ENCODE measurements around the gene PXYLP1. TPM values are rescaled to one million over a fixed set of nuclear protein-coding genes. Genes with fewer than 3 reads are reported as not detected.

PXYLP1 gene
- total RNA-seq, 3 donors from 2014 or later (not counting 1 experiment from before 2014, with no cell fraction given): 13.0 to 32.4 (median 21.7) TPM

GRCh38 chr3:141249041-141249440 is 17.4 kb downstream of the PXYLP1 start:
- Histone ChIP-seq H3K36me3 (ENCODE audit: control insufficient read depth, insufficient read depth, low read length) (no peaks in the 10 kb centered on the region), H3K27me3 (ENCODE audit: control insufficient read depth, insufficient read depth, low read length) (no peaks in the 10 kb centered on the region), H3K4me1 (ENCODE audit: control insufficient read depth, insufficient read depth, low read length) (no peaks in the 10 kb centered on the region), H3K9me3 (ENCODE audit: control insufficient read depth, insufficient read depth, low read length) (no peaks in the 10 kb centered on the region), H3K27ac (ENCODE audit: low read length) (no peak overlapping the region), H3K4me3 (ENCODE audit: low read length) (no peak overlapping the region)
- no peaks in the 10 kb centered on the region for H3K9me3 Mint-ChIP-seq
- no peak overlapping the region for H3K27ac Mint-ChIP-seq
- H3K36me3 Mint-ChIP-seq: no peaks in the 10 kb centered on the region
- H3K4me1 Mint-ChIP-seq: peaks cover 17 to 31% of the 10 kb centered on the region in 2 donors
- TF ChIP-seq CTCF (IDR thresholded peaks at IDR 0.05): no peak
- no peak overlapping the region for H3K4me3 Mint-ChIP-seq
- no peak for ATAC-seq
- 99% methylated on average over 4 of the region's 4 CpGs for WGBS (ENCODE audit: insufficient coverage)
- DNase-seq: no peak
- intact Hi-C loops (cut with micrococcal nuclease): no loop called here
- no peaks in the 10 kb centered on the region for H3K27me3 Mint-ChIP-seq (ENCODE audit: low read depth in 2 of 2)

GRCh38 chr3:141250342-141250741 is 18.7 kb downstream of the PXYLP1 start:
- Histone ChIP-seq H3K9me3 (ENCODE audit: control insufficient read depth, insufficient read depth, low read length) (no peaks in the 10 kb centered on the region), H3K4me3 (ENCODE audit: low read length) (no peak overlapping the region), H3K27me3 (ENCODE audit: control insufficient read depth, insufficient read depth, low read length) (no peaks in the 10 kb centered on the region), H3K36me3 (ENCODE audit: control insufficient read depth, insufficient read depth, low read length) (no peaks in the 10 kb centered on the region), H3K27ac (ENCODE audit: low read length) (no peak overlapping the region), H3K4me1 (ENCODE audit: control insufficient read depth, insufficient read depth, low read length) (no peaks in the 10 kb centered on the region)
- Mint-ChIP-seq H3K4me1 (peaks cover 20 to 37% of the 10 kb centered on the region in 2 donors), H3K9me3 (no peaks in the 10 kb centered on the region), H3K27me3 (ENCODE audit: low read depth in 2 of 2) (no peaks in the 10 kb centered on the region), H3K4me3 (no peak overlapping the region), H3K36me3 (no peaks in the 10 kb centered on the region), H3K27ac (no peak overlapping the region)
- 94% methylated on average over 5 of the region's 5 CpGs for WGBS (ENCODE audit: insufficient coverage)
- no peak for TF ChIP-seq CTCF (IDR thresholded peaks at IDR 0.05)
- DNase-seq: no peak
- ATAC-seq: no peak
- intact Hi-C loops (cut with micrococcal nuclease): no loop called here

GRCh38 chr3:141250828-141251227 is 19.2 kb downstream of the PXYLP1 start:
- no peaks in the 10 kb centered on the region for H3K27me3 ChIP-seq (ENCODE audit: control insufficient read depth, insufficient read depth, low read length)
- H3K36me3 ChIP-seq (ENCODE audit: control insufficient read depth, insufficient read depth, low read length): no peaks in the 10 kb centered on the region
- H3K4me3 ChIP-seq (ENCODE audit: low read length): no peak overlapping the region
- Mint-ChIP-seq H3K4me1 (peaks cover 20 to 37% of the 10 kb centered on the region in 2 donors), H3K27me3 (ENCODE audit: low read depth in 2 of 2) (no peaks in the 10 kb centered on the region), H3K36me3 (no peaks in the 10 kb centered on the region), H3K9me3 (no peaks in the 10 kb centered on the region), H3K27ac (no peak overlapping the region), H3K4me3 (no peak overlapping the region)
- H3K4me1 ChIP-seq (ENCODE audit: control insufficient read depth, insufficient read depth, low read length): peaks cover 3% of the 10 kb centered on the region
- H3K9me3 ChIP-seq (ENCODE audit: control insufficient read depth, insufficient read depth, low read length): no peaks in the 10 kb centered on the region
- no peak for ATAC-seq
- intact Hi-C loops (cut with micrococcal nuclease): no loop called here
- no peak for TF ChIP-seq CTCF (IDR thresholded peaks at IDR 0.05)
- 93% methylated on average over 2 of the region's 4 CpGs for WGBS (ENCODE audit: insufficient coverage)
- no peak overlapping the region for H3K27ac ChIP-seq (ENCODE audit: low read length)
- no peak for DNase-seq

- H3K27ac Mint-ChIP-seq: no peak overlapping the region
- no peaks in the 10 kb centered on the region for H3K36me3 Mint-ChIP-seq
- DNase-seq (no peak), ATAC-seq (no peak)
- Histone ChIP-seq H3K27me3 (ENCODE audit: control insufficient read depth, insufficient read depth, low read length) (no peaks in the 10 kb centered on the region), H3K9me3 (ENCODE audit: control insufficient read depth, insufficient read depth, low read length) (no peaks in the 10 kb centered on the region), H3K4me1 (ENCODE audit: control insufficient read depth, insufficient read depth, low read length) (peaks cover 3% of the 10 kb centered on the region), H3K36me3 (ENCODE audit: control insufficient read depth, insufficient read depth, low read length) (no peaks in the 10 kb centered on the region), H3K27ac (ENCODE audit: low read length) (no peak overlapping the region), H3K4me3 (ENCODE audit: low read length) (no peak overlapping the region)
- no peak overlapping the region for H3K4me3 Mint-ChIP-seq
- peaks cover 29 to 30% of the 10 kb centered on the region in 2 donors for H3K4me1 Mint-ChIP-seq
- no peaks in the 10 kb centered on the region for H3K9me3 Mint-ChIP-seq
- TF ChIP-seq CTCF (IDR thresholded peaks at IDR 0.05): no peak
- intact Hi-C loops (cut with micrococcal nuclease): no loop called here
- H3K27me3 Mint-ChIP-seq (ENCODE audit: low read depth in 2 of 2): no peaks in the 10 kb centered on the region
- 83% methylated on average over 2 of the region's 2 CpGs for WGBS (ENCODE audit: insufficient coverage)
These were observed 21.7 kb downstream of the PXYLP1 start for GRCh38 chr3:141253326-141253725.
